ENCODE data around the gene BEGAIN.
"Not testable (repeated sequence)": the region's sequence is repeated elsewhere in the genome, so short reads cannot be mapped to it uniquely, and the experiment has no call there.

BEGAIN gene

DNA sequence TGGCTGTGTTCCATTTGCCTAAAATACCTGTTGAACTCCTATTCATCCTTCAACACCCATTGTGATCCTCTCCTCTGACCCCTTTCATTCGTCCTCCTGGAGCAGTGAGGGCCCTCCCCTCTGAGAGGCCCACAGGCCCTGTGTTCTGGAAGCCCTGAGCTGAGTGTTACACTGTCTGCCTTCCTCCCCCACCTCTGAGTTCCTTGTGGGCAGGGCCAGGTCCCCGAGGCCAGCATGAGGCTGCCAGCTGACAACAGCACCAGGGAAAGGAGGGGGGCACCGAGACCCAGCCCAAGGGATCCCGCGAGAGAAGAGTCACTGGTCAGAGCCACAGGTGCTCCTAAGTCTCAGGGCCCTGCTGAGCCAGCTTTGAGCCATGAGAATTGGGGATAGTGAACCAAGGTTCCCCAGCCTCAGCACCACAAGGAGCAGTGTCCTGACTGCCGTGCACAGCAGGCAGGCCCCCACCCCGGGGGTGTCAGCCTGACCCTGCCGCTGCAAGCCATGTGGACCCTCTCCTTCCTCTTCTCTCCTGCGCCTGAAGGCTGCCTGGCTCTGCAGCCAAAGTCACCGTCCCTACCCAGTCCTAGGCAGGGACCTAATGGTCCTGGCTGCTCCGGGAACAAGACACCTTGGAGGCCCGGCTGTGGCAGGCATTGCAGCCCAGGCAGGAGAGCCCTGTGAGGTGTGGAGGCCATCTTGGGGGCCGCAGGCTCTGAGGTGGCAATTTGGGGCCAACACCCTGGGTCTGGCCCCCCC lies 52.5 kb downstream of the BEGAIN start:
- DNase-seq = no peak

- no peak for DNase-seq
Measured at GRCh38 chr14:100533656-100534485, 53.3 kb downstream of the BEGAIN start.

DNA sequence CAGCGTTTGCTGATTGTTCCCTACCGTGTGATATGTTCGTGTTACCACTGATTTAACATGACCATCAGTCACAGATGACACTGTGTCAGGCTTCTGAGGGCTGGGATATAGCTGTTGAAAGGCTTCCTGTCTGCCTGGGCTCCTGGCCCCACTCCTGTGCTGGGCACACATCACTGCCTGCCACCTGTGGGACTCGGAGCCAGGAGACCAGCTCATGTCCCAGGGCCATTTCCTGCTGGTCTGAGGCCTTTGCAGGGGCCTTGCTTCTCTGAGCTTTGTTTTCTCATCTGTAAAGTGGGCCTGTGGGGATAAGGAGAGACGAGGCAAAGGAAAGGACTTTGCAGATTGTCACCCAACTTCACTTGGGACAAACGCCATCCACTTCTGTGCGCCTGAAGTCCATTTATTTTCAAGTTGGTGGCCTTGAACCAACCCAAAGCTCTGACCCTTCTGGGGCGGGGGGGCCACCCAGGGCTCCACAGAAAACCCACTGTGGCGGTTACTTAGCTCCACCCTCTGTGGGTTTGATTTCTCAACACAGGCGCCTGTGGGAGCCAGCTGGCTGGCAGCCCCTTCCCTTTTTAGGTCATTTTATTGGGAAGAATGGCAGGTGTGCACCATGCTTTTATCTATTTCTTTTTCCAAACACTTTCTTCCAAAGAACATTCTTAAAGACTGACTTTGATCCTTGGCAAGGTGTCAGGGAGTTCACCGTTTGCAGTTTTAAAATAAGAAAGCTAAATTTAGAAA lies 54.1 kb downstream of the BEGAIN start:
- DNase-seq = no peak

GRCh38 chr14:100532154-100532861 lies 54.9 kb downstream of the BEGAIN start:
- DNase-seq = no peak

GRCh38 chr14:100531152-100532121 lies 55.8 kb downstream of the BEGAIN start:
- DNase-seq = no peak

GRCh38 chr14:100530270-100531072 lies 56.7 kb downstream of the BEGAIN start:
- DNase-seq = no peak

DNA sequence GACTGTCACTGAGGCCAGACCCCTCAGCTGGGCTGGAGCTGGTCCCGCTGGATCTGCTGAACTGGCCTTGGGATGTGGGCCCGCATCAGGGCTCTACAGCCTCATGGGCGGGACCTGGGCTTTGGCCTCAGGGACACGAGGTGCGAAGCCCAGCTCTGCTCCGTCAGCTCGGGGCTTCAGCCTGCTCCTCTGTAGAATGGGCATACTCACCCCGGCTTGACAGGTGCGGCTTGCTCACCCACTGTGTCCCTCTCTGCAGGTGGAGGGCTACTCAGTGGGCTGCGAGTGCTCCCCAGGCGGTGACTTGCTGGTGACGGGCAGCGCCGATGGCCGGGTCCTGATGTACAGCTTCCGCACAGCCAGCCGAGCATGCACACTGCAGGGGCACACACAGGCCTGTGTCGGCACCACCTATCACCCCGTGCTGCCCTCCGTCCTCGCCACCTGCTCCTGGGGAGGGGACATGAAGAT lies 57.6 kb downstream of the BEGAIN start:
- no peak for DNase-seq

DNA sequence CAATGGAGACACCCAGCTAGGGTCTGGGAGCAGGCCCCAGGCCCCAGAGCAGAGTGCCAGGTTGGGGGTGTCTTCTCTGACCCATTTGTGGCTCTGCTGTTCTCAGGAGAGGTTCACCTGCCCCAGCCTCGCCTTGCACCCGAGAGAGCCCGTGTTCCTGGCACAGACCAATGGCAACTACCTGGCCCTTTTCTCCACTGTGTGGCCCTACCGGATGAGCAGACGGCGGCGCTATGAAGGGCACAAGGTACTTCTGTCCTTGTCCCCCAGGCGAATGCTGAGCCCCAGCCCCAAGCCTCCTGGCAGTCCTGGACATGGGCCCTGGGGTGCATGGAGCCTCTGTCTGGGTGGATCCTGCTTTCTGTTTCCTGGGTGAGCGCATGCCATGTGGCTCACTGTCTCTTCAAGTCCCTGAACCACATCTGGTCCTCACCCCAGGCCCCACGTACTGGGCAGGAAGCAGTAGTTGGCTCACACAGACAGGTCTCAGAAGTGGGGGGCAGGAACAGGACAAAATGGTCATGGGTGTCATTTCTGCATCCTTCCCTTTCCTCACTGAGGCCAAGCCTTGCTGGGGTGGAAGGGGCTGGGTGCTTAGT lies 58.2 kb downstream of the BEGAIN start:
- no peak for DNase-seq

DNA sequence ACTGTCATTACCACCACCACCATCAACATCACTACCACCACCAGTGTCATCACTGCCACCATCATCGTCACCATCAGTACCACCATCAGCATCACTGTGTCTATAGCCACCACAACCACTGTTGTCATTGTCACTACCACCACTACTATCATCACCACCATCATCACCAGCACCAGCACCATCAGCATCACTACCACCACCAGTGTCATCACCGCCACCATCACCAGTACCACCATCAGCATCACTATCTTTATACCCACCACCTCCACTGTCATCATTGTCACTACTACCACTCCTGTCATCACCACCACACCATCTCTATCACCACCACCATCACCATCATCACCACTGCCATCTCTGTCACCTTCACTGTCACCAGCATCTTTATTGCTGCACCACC lies 60.6 kb downstream of the BEGAIN start:
- no peak for DNase-seq

DNA sequence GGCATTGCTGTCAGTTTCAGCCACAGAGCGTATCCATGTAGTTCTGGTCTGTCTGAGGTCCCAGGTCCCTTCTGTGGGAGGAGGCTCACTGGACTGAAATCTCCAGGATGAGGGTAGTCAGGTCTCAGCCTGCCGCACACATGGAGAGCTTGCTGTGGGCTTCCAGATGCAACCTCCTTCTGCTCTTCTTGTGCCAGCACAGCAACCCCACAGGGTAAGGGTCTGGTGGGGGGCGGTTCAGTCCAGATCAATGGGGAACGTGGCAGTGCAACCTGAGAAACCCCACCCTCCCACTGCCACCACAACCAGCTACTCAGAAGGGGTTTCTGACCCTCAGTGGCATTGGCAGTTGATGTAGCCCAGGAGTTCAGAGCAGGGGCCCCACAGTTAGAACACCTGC lies 61.2 kb downstream of the BEGAIN start:
- DNase-seq = no peak

GRCh38 chr14:100525615-100526014 lies 61.6 kb downstream of the BEGAIN start:
- DNase-seq = no peak

DNA sequence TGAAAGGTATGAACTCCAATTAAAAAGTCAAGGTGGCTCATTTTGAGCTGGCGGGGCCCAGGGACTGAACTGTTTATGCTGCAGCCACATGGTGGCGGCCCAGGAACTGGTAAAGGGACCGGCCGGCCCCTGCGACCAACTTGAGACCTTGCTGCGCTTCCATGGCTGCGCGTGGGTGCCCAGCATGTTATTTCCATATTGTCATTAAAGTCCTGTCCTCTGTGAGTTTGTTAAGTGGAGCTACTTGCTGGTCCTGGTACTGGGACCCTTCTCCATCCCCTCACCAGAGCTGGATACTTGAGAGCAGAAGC lies 62.3 kb downstream of the BEGAIN start:
- no peak for DNase-seq

GRCh38 chr14:100524233-100524932 lies 62.8 kb downstream of the BEGAIN start:
- DNase-seq = no peak

DNA sequence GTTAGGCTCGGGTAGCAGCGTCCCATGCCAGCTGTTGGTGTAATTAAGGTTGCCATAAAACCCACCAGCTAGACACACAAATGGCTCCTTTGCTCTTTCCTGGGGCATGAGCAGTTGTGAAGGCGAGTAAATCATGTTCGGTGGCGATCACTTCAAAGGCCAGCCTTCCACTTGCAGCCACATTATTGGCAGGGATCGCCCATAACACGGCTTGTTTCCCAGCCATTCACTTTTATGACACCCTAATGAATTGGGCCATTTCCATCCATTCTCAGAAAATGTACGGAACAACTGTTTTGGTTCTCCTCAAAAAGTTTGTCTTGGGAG lies 63.4 kb downstream of the BEGAIN start:
- DNase-seq = no peak

DNA sequence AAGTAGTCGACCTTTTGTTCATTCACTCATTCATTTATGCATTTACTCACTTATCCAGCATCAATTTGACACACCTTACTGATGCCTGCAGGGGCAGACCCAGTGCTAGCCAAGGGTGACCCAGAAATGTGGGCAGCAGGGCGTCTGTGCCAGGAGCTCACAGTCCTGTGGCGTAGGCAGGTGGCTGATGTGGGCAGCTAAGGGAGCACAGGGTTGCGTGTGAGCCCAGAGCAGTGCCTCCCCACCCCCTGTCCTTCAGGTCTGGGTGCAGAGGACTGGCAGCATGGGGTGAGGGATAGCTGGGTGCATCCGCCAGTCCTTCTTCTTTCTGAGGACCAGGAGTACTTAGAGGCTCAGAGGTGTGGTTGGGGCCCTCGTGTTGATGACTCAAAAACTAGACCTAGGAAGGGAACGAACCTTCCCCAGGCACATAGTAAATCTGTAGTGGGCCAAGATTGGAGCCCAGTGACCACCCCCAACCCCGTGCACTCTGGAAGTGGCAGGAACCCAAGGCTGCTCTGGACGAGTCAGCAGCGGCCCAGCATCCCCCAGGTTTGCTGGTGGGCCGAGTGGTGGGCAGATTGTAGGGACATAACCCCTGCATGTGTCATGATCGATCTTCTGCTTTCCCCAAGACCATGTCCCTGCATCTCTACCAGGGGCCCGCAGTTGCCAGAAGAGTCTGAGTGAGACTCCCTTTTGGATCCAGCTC lies 63.9 kb downstream of the BEGAIN start:
- no peak for DNase-seq

- no peak for DNase-seq
Measured at GRCh38 chr14:100522616-100523099, 64.6 kb downstream of the BEGAIN start.

DNA sequence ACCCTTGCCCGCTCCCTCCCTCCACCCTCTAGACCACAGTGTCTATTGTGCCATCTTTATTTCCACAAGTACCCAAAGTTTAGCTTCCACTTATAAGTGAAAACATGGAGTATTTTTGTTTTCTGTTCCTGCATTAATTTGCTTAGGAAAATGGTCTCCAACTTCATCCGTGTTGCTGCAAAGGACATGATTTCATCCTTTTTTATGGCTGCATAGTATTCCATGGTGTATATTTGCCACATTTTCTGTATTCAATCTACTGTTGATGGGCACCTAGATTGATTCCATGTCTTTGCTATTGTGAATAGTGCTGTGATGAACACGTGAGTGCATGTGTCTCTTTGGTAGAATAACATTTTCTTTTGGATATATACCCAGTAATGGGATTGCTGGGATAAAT lies 81.2 kb downstream of the BEGAIN start:
- DNase-seq = not testable (repeated sequence)

DNA sequence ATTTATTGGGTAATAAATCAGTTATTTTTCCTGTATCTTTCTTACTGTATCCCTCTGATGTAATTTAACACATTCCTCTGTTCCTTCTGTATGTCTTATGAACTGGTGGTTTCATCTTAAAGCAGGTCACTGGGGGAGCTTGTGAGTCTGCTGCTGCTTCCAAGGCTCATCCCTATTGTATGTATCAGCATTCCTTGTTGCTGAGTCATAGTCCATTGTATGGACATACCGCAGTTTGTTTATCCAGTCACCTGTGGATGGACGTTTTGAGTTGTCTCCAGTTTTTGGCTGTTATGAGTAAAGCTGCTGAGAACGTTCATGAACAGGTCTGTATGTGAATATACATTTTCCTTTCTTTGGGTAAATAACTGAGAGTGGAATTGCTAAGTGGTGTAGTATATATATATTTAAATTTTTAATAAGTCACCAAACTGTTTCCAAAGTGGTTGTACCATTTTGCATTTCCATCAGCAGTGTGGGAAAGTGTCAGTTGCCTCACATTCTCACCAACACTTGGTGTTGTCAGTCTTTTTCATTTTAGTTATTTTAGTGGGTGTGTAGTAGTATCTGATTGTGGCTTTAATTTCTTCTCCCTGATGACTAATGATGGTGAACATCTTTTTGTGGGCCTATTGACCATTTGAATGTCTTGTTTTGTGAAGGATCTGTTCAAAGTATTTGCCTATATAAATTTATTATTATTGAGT lies 82.7 kb downstream of the BEGAIN start:
- no peak for DNase-seq

All from NCI-H510A (cell line).